Neural cell (in vitro differentiated cells): ENCODE data around the gene YY1. TPM values are rescaled to one million over a fixed set of nuclear protein-coding genes. Genes with fewer than 3 reads are reported as not detected.
A peak's percentile ranks its signal among the peaks of the same experiment; 100 is the strongest.

Experiments used
- H2AFZ ChIP-seq: fragments of 200-600, 300-800 bp; sonication (generic), shearing (Covaris generic); 2 replicates; pipeline ENCODE4 v1.6.0; 2014; ENCODE audit warnings: low read depth, mild to moderate bottlenecking, antibody characterized with exemption, low read length, moderate library complexity
- H3F3A ChIP-seq: fragments of 200-600 bp; shearing (Covaris generic); 2 replicates; pipeline ENCODE4 v1.6.1; 2016; ENCODE audit warnings: mild to moderate bottlenecking, moderate library complexity, mixed read lengths, antibody characterized with exemption, low read length; ENCODE audit not compliant: insufficient read depth, poor library complexity, severe bottlenecking
- H3K27ac ChIP-seq: fragments of 200-600, 300-800 bp; sonication (generic), shearing (Covaris generic); 2 replicates; pipeline ENCODE4 v1.5.1; 2014; ENCODE audit warnings: mild to moderate bottlenecking, low read length, moderate library complexity
- H3K27me3 ChIP-seq: fragments of 300-800, 200-600 bp; sonication (generic), shearing (Covaris generic); 2 replicates; pipeline ENCODE4 v1.6.0; 2014; ENCODE audit warnings: mild to moderate bottlenecking, low read depth, low read length, moderate library complexity; ENCODE audit not compliant: insufficient read depth
- H3K36me3 ChIP-seq: fragments of 300-800, 200-600 bp; sonication (generic), shearing (Covaris generic); 2 replicates; pipeline ENCODE4 v1.5.1; 2014; ENCODE audit warnings: mild to moderate bottlenecking, antibody characterized with exemption, low read length, moderate library complexity; ENCODE audit not compliant: insufficient read depth
- H3K4me2 ChIP-seq: fragments of 300-800, 200-600 bp; sonication (generic), shearing (Covaris generic); 2 replicates; pipeline ENCODE4 v1.6.0; 2014; ENCODE audit warnings: mild to moderate bottlenecking, low read length
- H3K4me3 ChIP-seq: fragments of 300-800, 200-600 bp; sonication (generic), shearing (Covaris generic); 2 replicates; pipeline ENCODE4 v1.5.1; 2014; ENCODE audit warnings: mild to moderate bottlenecking, low read length, moderate library complexity
- H3K79me2 ChIP-seq: fragments of 200-600 bp; shearing (Covaris generic); replicated peaks from 2 replicates; pipeline ENCODE4 v1.6.0; 2014; ENCODE audit warnings: mild to moderate bottlenecking, low read length, moderate library complexity; ENCODE audit not compliant: insufficient read depth
- H3K9ac ChIP-seq: fragments of 300-800, 200-600 bp; sonication (generic), shearing (Covaris generic); 2 replicates; pipeline ENCODE4 v1.6.1; 2016; ENCODE audit warnings: mild to moderate bottlenecking, low read length, mixed read lengths
- H3K9me2 ChIP-seq: fragments of 200-600 bp; shearing (Covaris generic); 2 replicates; pipeline ENCODE4 v1.6.1; 2016; ENCODE audit warnings: mild to moderate bottlenecking, low read length, mixed read lengths; ENCODE audit not compliant: insufficient read depth
- H3K9me3 ChIP-seq: fragments of 200-600, 300-800 bp; sonication (generic), shearing (Covaris generic); 2 replicates; pipeline ENCODE4 v1.6.1; 2016; ENCODE audit warnings: mild to moderate bottlenecking, mixed run types, low read length, moderate library complexity, mixed read lengths
- H4K20me1 ChIP-seq: fragments of 200-600 bp; shearing (Covaris generic); 2 replicates; pipeline ENCODE4 v1.6.1; 2016; ENCODE audit warnings: mild to moderate bottlenecking, mixed run types; ENCODE audit not compliant: insufficient read depth
- CTCF ChIP-seq: fragments of 450-650 bp; IDR thresholded peaks from 2 replicates; pipeline ENCODE4 v1.5.1; 2014; ENCODE audit warnings: antibody characterized with exemption, mild to moderate bottlenecking, moderate library complexity; ENCODE audit not compliant: poor library complexity, severe bottlenecking
- EP300 ChIP-seq: fragments of 450-650 bp; conservative IDR thresholded peaks from 2 replicates; pipeline ENCODE4 v1.6.1; 2014; ENCODE audit warnings: antibody characterized with exemption, mild to moderate bottlenecking, moderate library complexity; ENCODE audit not compliant: poor library complexity, severe bottlenecking
- EZH2 ChIP-seq: fragments of 200-600, 300-800 bp; shearing (Covaris generic), sonication (generic); IDR thresholded peaks from 2 replicates; pipeline ENCODE4 v1.6.1; 2014; ENCODE audit warnings: antibody characterized with exemption, low read length, borderline replicate concordance, mild to moderate bottlenecking; ENCODE audit not compliant: insufficient read depth, poor library complexity, severe bottlenecking
- MXI1 ChIP-seq: fragments of 450-650 bp; conservative IDR thresholded peaks from 2 replicates; pipeline ENCODE4 v1.6.1; 2014; ENCODE audit warnings: antibody characterized with exemption, mild to moderate bottlenecking; ENCODE audit not compliant: poor library complexity, severe bottlenecking
- POLR2AphosphoS5 ChIP-seq: IDR thresholded peaks from 2 replicates; pipeline ENCODE4 v1.6.1; 2012
- RAD21 ChIP-seq: fragments of 450-650 bp; conservative IDR thresholded peaks from 2 replicates; pipeline ENCODE4 v1.6.1; 2014; ENCODE audit warnings: antibody characterized with exemption, mild to moderate bottlenecking, moderate library complexity
- REST ChIP-seq: IDR thresholded peaks from 2 replicates; pipeline ENCODE4 v1.6.1; 2012; ENCODE audit warnings: borderline replicate concordance
- SMC3 ChIP-seq: fragments of 450-650 bp; conservative IDR thresholded peaks from 2 replicates; pipeline ENCODE4 v1.6.1; 2014; ENCODE audit warnings: antibody characterized with exemption, mild to moderate bottlenecking, moderate library complexity; ENCODE audit not compliant: poor library complexity
- TAF1 ChIP-seq: IDR thresholded peaks from 2 replicates; pipeline ENCODE4 v1.6.1; 2012; ENCODE audit warnings: low read depth
- polyA plus RNA-seq: library from polyadenylated mRNA; depleted of rRNA; stranded (reverse); fragments of >200 nt; gene quantifications from 2 replicates; pipeline ENCODE4 v1.2.3, GENCODE V29; 2014

YY1 gene
- polyA plus RNA-seq, 1 donor from 2014 or later = 50.4 TPM

GRCh38 chr14:100297320-100298300 is 58.7 kb downstream of the YY1 start:
- Histone ChIP-seq H3K79me2 (peaks cover 18% of the 10 kb centered on the region), H3K9me3 (no peaks in the 10 kb centered on the region), H3K27ac (no peak overlapping the region), H3K9ac (no peak overlapping the region), H3K4me2 (no peak overlapping the region), H3K9me2 (no peaks in the 10 kb centered on the region), H3K27me3 (no peaks in the 10 kb centered on the region), H4K20me1 (no peaks in the 10 kb centered on the region), H3K4me3 (no peak overlapping the region), H3F3A (no peaks in the 10 kb centered on the region), H3K36me3 (no peaks in the 10 kb centered on the region), H2AFZ (no peak overlapping the region)
- TF ChIP-seq CTCF (no peak), SMC3 (no peak), RAD21 (no peak), MXI1 (no peak), EP300 (no peak), TAF1 (no peak), EZH2 (no peak), POLR2AphosphoS5 (no peak), REST (no peak)

GRCh38 chr14:100298551-100299237 is 59.8 kb downstream of the YY1 start:
- H3K4me3 ChIP-seq = no peak overlapping the region
- peaks cover 29% of the 10 kb centered on the region for H3K79me2 ChIP-seq
- no peaks in the 10 kb centered on the region for H4K20me1 ChIP-seq
- no peak overlapping the region for H2AFZ ChIP-seq
- no peaks in the 10 kb centered on the region for H3K36me3 ChIP-seq
- no peak overlapping the region for H3K4me2 ChIP-seq
- H3K9ac ChIP-seq = no peak overlapping the region
- no peak for TF ChIP-seq RAD21
- peak; percentile 12 for TF ChIP-seq POLR2AphosphoS5
- H3F3A ChIP-seq = no peaks in the 10 kb centered on the region
- H3K27me3 ChIP-seq = no peaks in the 10 kb centered on the region
- no peak overlapping the region for H3K27ac ChIP-seq
- H3K9me3 ChIP-seq = no peaks in the 10 kb centered on the region
- H3K9me2 ChIP-seq = no peaks in the 10 kb centered on the region
